ENCODE data around the gene NUMA1. TPM values are rescaled to one million over a fixed set of nuclear protein-coding genes. Genes with fewer than 3 reads are reported as not detected.
A peak's percentile ranks its signal among the peaks of the same experiment; 100 is the strongest.

Gene NUMA1
- total RNA-seq, 4 donors from 2014 or later: 142 to 237 (median 177) TPM

- intact Hi-C loops (cut with DNase I): no loop called here
- Histone ChIP-seq H3K36me3 (peaks cover 35 to 72% (median 45%) of the 10 kb centered on the region in 3 donors), H3K4me3 (no peak overlapping the region), H3K27ac (no peak overlapping the region), H3K4me1 (peaks cover 4 to 37% (median 23%) of the 10 kb centered on the region in 3 donors), H3K9me3 (no peaks in the 10 kb centered on the region), H3K27me3 (no peaks in the 10 kb centered on the region)
- no peak for TF ChIP-seq CTCF (IDR thresholded peaks at IDR 0.05)
- no peak for TF ChIP-seq POLR2A (IDR thresholded peaks at IDR 0.05)
- no peak for DNase-seq
- WGBS, 2 donors: 61% methylated on average over 9 to 10 of the region's 10 CpGs
Measured at GRCh38 chr11:72001834-72002591, 78.3 kb downstream of the NUMA1 start.

GRCh38 chr11:72001285-72001684 lies 79.1 kb downstream of the NUMA1 start:
- TF ChIP-seq CTCF (IDR thresholded peaks at IDR 0.05) (no peak), POLR2A (IDR thresholded peaks at IDR 0.05) (no peak)
- DNase-seq: no peak
- H3K4me3 ChIP-seq: no peak overlapping the region
- H3K27me3 ChIP-seq: no peaks in the 10 kb centered on the region
- no peak overlapping the region for H3K27ac ChIP-seq
- peaks cover 28 to 69% (median 38%) of the 10 kb centered on the region in 3 donors for H3K36me3 ChIP-seq
- no peaks in the 10 kb centered on the region for H3K9me3 ChIP-seq
- WGBS, 2 donors: 80% methylated on average over 1 to 5 of the region's 11 CpGs
- intact Hi-C loops (cut with DNase I): no loop called here
- H3K4me1 ChIP-seq: peaks cover 4 to 37% (median 23%) of the 10 kb centered on the region in 3 donors

- no peaks in the 10 kb centered on the region for H3K27me3 ChIP-seq
- peak overlapping the region in 3 of 4 donors; percentile 3 to 85 (median 76) for H3K27ac ChIP-seq
- WGBS, 2 donors: 75 to 83% methylated on average over 2 to 5 of the region's 10 CpGs
- intact Hi-C loops (cut with DNase I): no loop called here
- H3K4me1 ChIP-seq: peaks cover 4 to 34% (median 23%) of the 10 kb centered on the region in 3 donors
- H3K9me3 ChIP-seq: no peaks in the 10 kb centered on the region
- DNase-seq: no peak
- TF ChIP-seq POLR2A (IDR thresholded peaks at IDR 0.05) (no peak), CTCF (IDR thresholded peaks at IDR 0.05) (no peak)
- peaks cover 18 to 67% (median 29%) of the 10 kb centered on the region in 3 donors for H3K36me3 ChIP-seq
- H3K4me3 ChIP-seq: peak overlapping the region in 1 of 4 donors; percentile 52
Measured at GRCh38 chr11:72000202-72000867, 80.0 kb downstream of the NUMA1 start.

- DNase-seq: no peak
- Histone ChIP-seq H3K9me3 (no peaks in the 10 kb centered on the region), H3K4me3 (peak overlapping the region in 2 of 4 donors; percentile 20 to 52), H3K27ac (peak overlapping the region; percentile 34 to 85 (median 66)), H3K36me3 (peaks cover 13 to 67% (median 24%) of the 10 kb centered on the region in 3 donors), H3K27me3 (no peaks in the 10 kb centered on the region), H3K4me1 (peaks cover 4 to 28% (median 23%) of the 10 kb centered on the region in 3 donors)
- TF ChIP-seq CTCF (IDR thresholded peaks at IDR 0.05) (no peak), POLR2A (IDR thresholded peaks at IDR 0.05) (no peak)
- WGBS, 2 donors: 50 to 56% methylated on average over 3 to 7 of the region's 8 CpGs
- intact Hi-C loops (cut with DNase I): no loop called here
Measured at GRCh38 chr11:71999798-72000197, 80.5 kb downstream of the NUMA1 start.

GRCh38 chr11:71999362-71999761 lies 81.0 kb downstream of the NUMA1 start:
- no peak for DNase-seq
- peak overlapping the region in 3 of 4 donors; percentile 13 to 52 (median 20) for H3K4me3 ChIP-seq
- intact Hi-C loops (cut with DNase I): no loop called here

More at GRCh38 chr11:71999362-71999761, 81.0 kb downstream of the NUMA1 start:
- peak overlapping the region; percentile 34 to 85 (median 66) for H3K27ac ChIP-seq
- peaks cover 9 to 67% (median 19%) of the 10 kb centered on the region in 3 donors for H3K36me3 ChIP-seq
- TF ChIP-seq POLR2A (IDR thresholded peaks at IDR 0.05) (no peak), CTCF (IDR thresholded peaks at IDR 0.05) (no peak)
- no peaks in the 10 kb centered on the region for H3K27me3 ChIP-seq
- H3K4me1 ChIP-seq: peaks cover 4 to 28% (median 23%) of the 10 kb centered on the region in 3 donors
- WGBS, 2 donors: 0 to 31% methylated on average over 2 of the region's 2 CpGs
- H3K9me3 ChIP-seq: no peaks in the 10 kb centered on the region
